Measurements from ENCODE around the gene PDSS2.

GRCh38 chr6:107421696-107422256 lies 37.6 kb downstream of the PDSS2 start:
- no peak for TF ChIP-seq CTCF (IDR thresholded peaks at IDR 0.05; ENCODE audit: low read depth, low read length)
- no peak for TF ChIP-seq POLR2A (IDR thresholded peaks at IDR 0.05; ENCODE audit: extremely low read depth, insufficient read length)
- TF ChIP-seq MAX (IDR thresholded peaks at IDR 0.05; ENCODE audit: low read depth, low read length) = no peak
- no peak for TF ChIP-seq MYC (IDR thresholded peaks at IDR 0.05; ENCODE audit: low read depth, low read length)
